Gastroesophageal sphincter (tissue), 4 donors: ENCODE data around the gene TRAF2. TPM values are rescaled to one million over a fixed set of nuclear protein-coding genes. Genes with fewer than 3 reads are reported as not detected.

Experiments used
- ATAC-seq: fragments of 150-250 bp; one replicate; pipeline ENCODE4 v1.9.1; 2016; ENCODE audit warnings: mild to moderate bottlenecking, moderate library complexity
- H3K27ac ChIP-seq, 4 donors: fragments of 200-600 bp; sonication (generic) in 3 of 4; 1 replicate in 3 of 4; 2 replicates in 1 of 4; pipeline ENCODE4 v1.5.1; 2016 to 2019
- H3K27me3 ChIP-seq: fragments of 200-600 bp; sonication (generic); one replicate; pipeline ENCODE4 v1.5.1; 2019
- H3K36me3 ChIP-seq, 2 donors: fragments of 200-600 bp; sonication (generic); one replicate each; pipeline ENCODE4 v1.5.1; 2019; ENCODE audit warnings: control low read depth in 1 of 2
- H3K4me1 ChIP-seq, 3 donors: fragments of 200-600 bp; sonication (generic); 1 replicate in 2 of 3; 2 replicates in 1 of 3; pipeline ENCODE4 v1.5.1; 2016 to 2019; ENCODE audit warnings: control low read depth in 2 of 3
- H3K4me3 ChIP-seq, 2 donors: fragments of 200-600 bp; sonication (generic); one replicate each; pipeline ENCODE4 v1.5.1; 2019; ENCODE audit warnings: mild to moderate bottlenecking in 1 of 2, moderate library complexity in 1 of 2
- H3K9me3 ChIP-seq, 3 donors: fragments of 200-600 bp; sonication (generic); one replicate each; pipeline ENCODE4 v1.5.1; 2017 to 2019; ENCODE audit warnings: control low read depth in 2 of 3
- CTCF ChIP-seq, 4 experiments: fragments of 200-600 bp in 2 of 4; fragments of 450-650 bp in 2 of 4; sonication (generic) in 1 of 4; IDR thresholded peaks; one replicate each; pipeline ENCODE4 v1.5.1; 2017 to 2019; ENCODE audit warnings: antibody characterized with exemption in 4 of 4, mild to moderate bottlenecking in 2 of 4, moderate library complexity in 2 of 4
- EP300 ChIP-seq: sonication (generic); formaldehyde crosslinking; IDR thresholded peaks from one replicate; pipeline ENCODE4 v1.6.1; 2017; ENCODE audit warnings: antibody characterized with exemption, mild to moderate bottlenecking
- POLR2A ChIP-seq, 2 donors: fragments of 450-650 bp; IDR thresholded peaks; one replicate each; pipeline ENCODE4 v1.6.1; 2017; ENCODE audit warnings: antibody characterized with exemption in 2 of 2, mild to moderate bottlenecking in 2 of 2, moderate library complexity in 1 of 2
- POLR2AphosphoS5 ChIP-seq: sonication (generic); formaldehyde crosslinking; IDR thresholded peaks from one replicate; pipeline ENCODE4 v1.6.1; 2017; ENCODE audit warnings: antibody characterized with exemption
- WGBS, 2 donors: methylation state at CpG; one replicate each; pipeline ENCODE4 v1.1.5; 2018; ENCODE audit warnings: low coverage in 1 of 2; 5-methylcytosine and 5-hydroxymethylcytosine counted together
- total RNA-seq, 4 donors: library from RNA; depleted of rRNA; stranded (reverse); fragments of >200 nt; gene quantifications; one replicate each; pipeline ENCODE4 v1.1.0, GENCODE V29; 2016

Gene TRAF2
- total RNA-seq, 4 donors from 2014 or later = 3.8 to 17.1 (median 11.1) TPM

GRCh38 chr9:136970361-136970760, 84.0 kb downstream of the TRAF2 start:
- H3K36me3 ChIP-seq = no peaks in the 10 kb centered on the region
- no peak overlapping the region for H3K27ac ChIP-seq
- H3K27me3 ChIP-seq = peaks cover 44% of the 10 kb centered on the region
- no CpG with 5 or more reads among the region's 11 CpGs for WGBS, 2 donors
- H3K4me1 ChIP-seq = peaks cover 0 to 12% (median 5%) of the 10 kb centered on the region in 3 donors
- no peak overlapping the region for H3K4me3 ChIP-seq
- ATAC-seq = no peak
- no peaks in the 10 kb centered on the region for H3K9me3 ChIP-seq
- TF ChIP-seq CTCF (IDR thresholded peaks at IDR 0.05) (no peak), EP300 (no peak), POLR2A (IDR thresholded peaks at IDR 0.05) (no peak)

- WGBS, 2 donors = 70% methylated on average over 8 of the region's 14 CpGs; no CpG with 5 or more reads in 1 of the 2 donors
- Histone ChIP-seq H3K4me3 (no peak overlapping the region), H3K9me3 (no peaks in the 10 kb centered on the region), H3K27ac (no peak overlapping the region), H3K27me3 (peaks cover 32% of the 10 kb centered on the region), H3K36me3 (no peaks in the 10 kb centered on the region), H3K4me1 (peaks cover 0 to 17% (median 0%) of the 10 kb centered on the region in 3 donors)
- no peak for ATAC-seq
- no peak for TF ChIP-seq POLR2AphosphoS5
- TF ChIP-seq CTCF (IDR thresholded peaks at IDR 0.05) = no peak
- no peak for TF ChIP-seq EP300
- TF ChIP-seq POLR2A (IDR thresholded peaks at IDR 0.05) = no peak
These were observed 85.4 kb downstream of the TRAF2 start for GRCh38 chr9:136971746-136972145.

GRCh38 chr9:136972335-136972734, 86.0 kb downstream of the TRAF2 start:
- peaks cover 0 to 23% (median 0%) of the 10 kb centered on the region in 3 donors for H3K4me1 ChIP-seq
- H3K36me3 ChIP-seq = no peaks in the 10 kb centered on the region
- H3K4me3 ChIP-seq = no peak overlapping the region
- WGBS, 2 donors = 48 to 83% methylated on average over 2 to 5 of the region's 11 CpGs
- no peak for TF ChIP-seq CTCF (IDR thresholded peaks at IDR 0.05)
- TF ChIP-seq EP300 = no peak
- no peak for TF ChIP-seq POLR2AphosphoS5
- no peak for TF ChIP-seq POLR2A (IDR thresholded peaks at IDR 0.05)
- no peak overlapping the region for H3K27ac ChIP-seq
- no peak for ATAC-seq
- H3K9me3 ChIP-seq = no peaks in the 10 kb centered on the region
- H3K27me3 ChIP-seq = peaks cover 35% of the 10 kb centered on the region

DNA sequence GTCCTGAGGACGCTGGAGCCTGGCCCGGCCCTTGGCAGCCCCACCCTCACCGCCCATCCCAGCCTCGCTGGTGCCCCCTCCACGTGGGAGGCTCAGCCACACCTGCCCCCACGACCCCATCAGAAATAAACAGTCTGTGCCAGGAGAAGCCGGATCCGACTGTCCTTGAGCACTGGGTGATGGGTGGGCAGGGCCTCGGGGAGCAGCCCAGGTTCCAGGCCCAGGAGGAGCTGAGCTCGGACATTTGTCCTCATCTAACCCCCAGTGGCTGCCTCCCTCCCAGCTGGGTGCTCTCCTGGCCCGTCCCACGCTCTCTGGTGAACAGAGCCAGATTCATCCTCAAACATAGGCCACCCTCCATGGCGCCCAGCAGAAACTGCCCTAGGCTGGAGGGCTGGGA, 86.4 kb downstream of the TRAF2 start:
- H3K27me3 ChIP-seq = peaks cover 38% of the 10 kb centered on the region
- 39% methylated on average over 3 of the region's 13 CpGs; no CpG with 5 or more reads in 1 of the 2 donors for WGBS, 2 donors
- no peak for ATAC-seq
- no peaks in the 10 kb centered on the region for H3K36me3 ChIP-seq
- H3K4me3 ChIP-seq = no peak overlapping the region
- no peak overlapping the region for H3K27ac ChIP-seq
- TF ChIP-seq EP300 (no peak), POLR2AphosphoS5 (no peak), POLR2A (IDR thresholded peaks at IDR 0.05) (no peak), CTCF (IDR thresholded peaks at IDR 0.05) (no peak)
- no peaks in the 10 kb centered on the region for H3K9me3 ChIP-seq
- H3K4me1 ChIP-seq = peaks cover 0 to 27% (median 1%) of the 10 kb centered on the region in 3 donors

GRCh38 chr9:136973618-136974617, 87.6 kb downstream of the TRAF2 start:
- no peak overlapping the region for H3K27ac ChIP-seq
- no peaks in the 10 kb centered on the region for H3K9me3 ChIP-seq
- H3K27me3 ChIP-seq = peaks cover 34% of the 10 kb centered on the region
- no peak for ATAC-seq
- no CpG with 5 or more reads among the region's 29 CpGs for WGBS, 2 donors
- TF ChIP-seq POLR2A (IDR thresholded peaks at IDR 0.05) = no peak
- TF ChIP-seq EP300 = no peak
- TF ChIP-seq CTCF (IDR thresholded peaks at IDR 0.05) = no peak
- TF ChIP-seq POLR2AphosphoS5 = no peak
- no peak overlapping the region for H3K4me3 ChIP-seq
- H3K36me3 ChIP-seq = no peaks in the 10 kb centered on the region
- H3K4me1 ChIP-seq = peaks cover 0 to 37% (median 7%) of the 10 kb centered on the region in 3 donors
